Neuronal stem cell (in vitro differentiated cells): ENCODE data around the gene MT1H.
A peak's percentile ranks its signal among the peaks of the same experiment; 100 is the strongest.
"Not testable (repeated sequence)": the region's sequence is repeated elsewhere in the genome, so short reads cannot be mapped to it uniquely, and the experiment has no call there.

Experiments
- DNase-seq: peaks from one replicate; pipeline ENCODE4 v3.0.0-alpha.2; 2013; ENCODE audit warnings: low spot score
- H2AFZ ChIP-seq: one replicate; pipeline ENCODE4 v1.6.1; 2013; ENCODE audit warnings: mild to moderate bottlenecking, low read length, inconsistent platforms
- H2AK5ac ChIP-seq: 2 replicates; pipeline ENCODE4 v1.6.1; 2013; ENCODE audit warnings: low read depth, mild to moderate bottlenecking, inconsistent platforms, low read length, moderate library complexity, mixed read lengths
- H2BK120ac ChIP-seq: 2 replicates; pipeline ENCODE4 v1.6.1; 2013; ENCODE audit warnings: low read depth, mild to moderate bottlenecking, inconsistent platforms, low read length, moderate library complexity, mixed read lengths
- H2BK12ac ChIP-seq: one replicate; pipeline ENCODE4 v1.6.1; 2013; ENCODE audit warnings: low read length, inconsistent platforms
- H2BK15ac ChIP-seq: 2 replicates; pipeline ENCODE4 v1.6.1; 2013; ENCODE audit warnings: mild to moderate bottlenecking, low read length, inconsistent platforms, mixed read lengths
- H2BK5ac ChIP-seq: one replicate; pipeline ENCODE4 v1.6.1; 2013; ENCODE audit warnings: inconsistent platforms, mild to moderate bottlenecking, low read length, moderate library complexity
- H3K14ac ChIP-seq: one replicate; pipeline ENCODE4 v1.6.1; 2013; ENCODE audit warnings: low read length, inconsistent platforms
- H3K18ac ChIP-seq: 2 replicates; pipeline ENCODE4 v1.6.1; 2013; ENCODE audit warnings: low read length, inconsistent platforms
- H3K23ac ChIP-seq: 2 replicates; pipeline ENCODE4 v1.6.1; 2013; ENCODE audit warnings: low read depth, mild to moderate bottlenecking, mixed read lengths, low read length, inconsistent platforms; ENCODE audit not compliant: poor library complexity
- H3K27ac ChIP-seq: replicated peaks from 3 replicates; pipeline ENCODE4 v1.5.1; 2013; ENCODE audit warnings: low read length, inconsistent platforms
- H3K27me3 ChIP-seq, 3 experiments: 2 replicates each; pipeline ENCODE4 v1.6.1; 2013; ENCODE audit warnings: low read length in 3 of 3, mild to moderate bottlenecking in 2 of 3, inconsistent platforms in 1 of 3, low read depth in 1 of 3, mixed read lengths in 1 of 3, moderate library complexity in 1 of 3; ENCODE audit not compliant: control insufficient read depth in 3 of 3, insufficient read depth in 3 of 3
- H3K36me3 ChIP-seq, 2 donors: replicated peaks in 1 of 2; 2 replicates each; pipeline ENCODE4 v1.6.1; 2013; ENCODE audit warnings: low read length in 2 of 2; ENCODE audit not compliant: control insufficient read depth in 2 of 2, insufficient read depth in 2 of 2
- H3K4ac ChIP-seq: 2 replicates; pipeline ENCODE4 v1.6.1; 2013; ENCODE audit warnings: inconsistent platforms, mild to moderate bottlenecking, low read length, moderate library complexity
- H3K4me1 ChIP-seq, 2 donors: 1 replicate in 1 of 2; 2 replicates in 1 of 2; pipeline ENCODE4 v1.6.1; 2013; ENCODE audit warnings: low read length in 2 of 2, low read depth in 1 of 2; ENCODE audit not compliant: control insufficient read depth in 2 of 2, insufficient read depth in 1 of 2
- H3K4me2 ChIP-seq: one replicate; pipeline ENCODE4 v1.6.1; 2013; ENCODE audit warnings: mild to moderate bottlenecking, low read length, inconsistent platforms; ENCODE audit not compliant: insufficient read depth, poor library complexity, severe bottlenecking
- H3K4me3 ChIP-seq, 2 donors: 2 replicates each; pipeline ENCODE4 v1.5.1; 2013; ENCODE audit warnings: low read length in 2 of 2, mild to moderate bottlenecking in 2 of 2, inconsistent platforms in 1 of 2, moderate library complexity in 1 of 2
- H3K79me1 ChIP-seq: one replicate; pipeline ENCODE4 v1.6.1; 2013; ENCODE audit warnings: low read depth, mild to moderate bottlenecking, inconsistent platforms, low read length, moderate library complexity
- H3K9ac ChIP-seq: one replicate; pipeline ENCODE4 v1.6.1; 2013; ENCODE audit warnings: mild to moderate bottlenecking, low read depth, low read length, inconsistent platforms; ENCODE audit not compliant: poor library complexity
- H3K9me3 ChIP-seq, 2 donors: replicated peaks in 1 of 2; 2 replicates each; pipeline versions ENCODE3 to v1.6.1; 2013; ENCODE audit warnings: low read length in 2 of 2, mild to moderate bottlenecking in 2 of 2, inconsistent platforms in 1 of 2, low read depth in 1 of 2, mixed read lengths in 1 of 2, moderate library complexity in 1 of 2; ENCODE audit not compliant: control insufficient read depth in 2 of 2, insufficient read depth in 1 of 2
- H4K8ac ChIP-seq: one replicate; pipeline ENCODE4 v1.6.1; 2013; ENCODE audit warnings: low read depth, mild to moderate bottlenecking, inconsistent platforms, low read length, moderate library complexity
- H4K91ac ChIP-seq: one replicate; pipeline ENCODE4 v1.6.1; 2013; ENCODE audit warnings: low read length, low read depth, mild to moderate bottlenecking, inconsistent platforms; ENCODE audit not compliant: poor library complexity
- WGBS, 2 donors: extraction: QIAGEN DNeasy Blood & Tissue Kit; methylation state at CpG; one replicate each; pipeline ENCODE4 v1.1.7; 2013; ENCODE audit warnings: missing lambda C conversion rate in 2 of 2, mixed read lengths in 1 of 2; ENCODE audit not compliant: insufficient read length in 2 of 2, insufficient replicate concordance in 1 of 2; ENCODE audit errors: extremely low coverage in 2 of 2; 5-methylcytosine and 5-hydroxymethylcytosine counted together

The MT1H gene

DNA sequence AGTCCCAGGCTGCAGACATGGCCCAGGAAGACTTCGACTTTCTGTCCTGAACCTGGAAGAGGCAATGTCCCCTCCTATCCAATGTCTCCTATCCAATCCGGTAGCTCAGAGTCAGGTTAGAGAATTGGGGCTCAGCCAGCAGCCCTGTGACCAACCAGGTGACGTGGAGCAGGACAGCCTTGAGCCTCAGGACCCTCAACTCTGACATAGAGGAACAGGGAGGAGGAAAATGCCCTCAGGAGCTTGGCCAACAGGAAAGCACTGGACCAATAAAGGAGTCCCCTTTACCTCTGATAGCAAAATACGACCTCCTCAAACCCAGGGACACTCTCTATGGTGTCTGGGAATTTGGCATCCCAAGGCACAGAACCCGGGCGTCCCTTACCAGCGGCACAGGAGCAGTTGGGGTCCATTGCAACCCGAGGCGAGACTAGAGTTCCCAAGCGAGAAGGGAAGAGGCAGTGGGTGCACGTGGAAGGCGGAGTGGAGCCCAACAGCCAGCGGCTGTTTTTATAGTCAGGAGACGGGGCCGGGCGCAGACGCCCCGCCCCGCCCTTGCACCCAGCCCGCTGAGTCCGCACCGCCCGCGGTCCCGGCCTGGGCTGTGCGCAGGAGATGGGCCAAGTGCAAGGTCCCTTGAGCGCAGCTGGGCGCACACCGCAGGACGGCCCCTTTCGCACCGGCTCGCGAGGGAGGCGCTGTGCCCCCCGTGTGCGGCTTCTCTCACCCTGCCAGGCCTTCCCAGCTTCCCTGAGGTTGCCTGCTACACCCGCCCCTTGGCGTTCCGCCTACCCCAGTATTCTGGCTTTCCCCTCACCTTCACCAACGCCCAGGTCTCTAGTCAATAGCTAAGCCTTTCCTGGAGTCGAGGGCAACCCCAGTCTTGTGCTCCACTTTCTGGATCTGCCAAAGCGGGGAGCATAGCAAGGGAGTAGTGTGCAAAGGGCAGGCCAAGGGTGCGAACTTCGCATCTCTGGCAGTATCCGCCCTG lies 1.7 kb upstream of the MT1H start, which contains the start of gene MT1G:
TSS of gene MT1G (minus strand) at position 485 of the 991 bp plus-strand sequence. CDS start at position 413, 72 bp downstream.
- no peak within 1 kb of the TSS for H4K8ac ChIP-seq
- no peak within 1 kb of the TSS for H3K27ac ChIP-seq
- no peak within 1 kb of the TSS for H3K4me2 ChIP-seq
- no peaks in the 10 kb centered on the region for H3K36me3 ChIP-seq
- DNase-seq: no peak
- H3K4me3 ChIP-seq: no peak within 1 kb of the TSS
- H3K79me1 ChIP-seq: no peaks in the 10 kb centered on the region
- H3K14ac ChIP-seq: no peak within 1 kb of the TSS
- peaks cover 42 to 100% (median 97%) of the 10 kb centered on the region in 3 experiments for H3K27me3 ChIP-seq
- H3K9me3 ChIP-seq: peaks cover 0 to 2% of the 10 kb centered on the region in 2 donors
- H2BK5ac ChIP-seq: no peak within 1 kb of the TSS
- no peak within 1 kb of the TSS for H3K4ac ChIP-seq
- no peak within 1 kb of the TSS for H2AFZ ChIP-seq
- no peak within 1 kb of the TSS for H2BK120ac ChIP-seq
- H3K4me1 ChIP-seq: no peaks in the 10 kb centered on the region
- H2BK15ac ChIP-seq: no peak within 1 kb of the TSS
- no peak within 1 kb of the TSS for H4K91ac ChIP-seq
- H3K23ac ChIP-seq: peak within 1 kb of the TSS; percentile 83
- WGBS, 2 donors: no CpG with 5 or more reads among the region's 46 CpGs
- no peak within 1 kb of the TSS for H3K18ac ChIP-seq
- no peak within 1 kb of the TSS for H2AK5ac ChIP-seq
- H3K9ac ChIP-seq: no peak within 1 kb of the TSS
- H2BK12ac ChIP-seq: no peak within 1 kb of the TSS

DNA sequence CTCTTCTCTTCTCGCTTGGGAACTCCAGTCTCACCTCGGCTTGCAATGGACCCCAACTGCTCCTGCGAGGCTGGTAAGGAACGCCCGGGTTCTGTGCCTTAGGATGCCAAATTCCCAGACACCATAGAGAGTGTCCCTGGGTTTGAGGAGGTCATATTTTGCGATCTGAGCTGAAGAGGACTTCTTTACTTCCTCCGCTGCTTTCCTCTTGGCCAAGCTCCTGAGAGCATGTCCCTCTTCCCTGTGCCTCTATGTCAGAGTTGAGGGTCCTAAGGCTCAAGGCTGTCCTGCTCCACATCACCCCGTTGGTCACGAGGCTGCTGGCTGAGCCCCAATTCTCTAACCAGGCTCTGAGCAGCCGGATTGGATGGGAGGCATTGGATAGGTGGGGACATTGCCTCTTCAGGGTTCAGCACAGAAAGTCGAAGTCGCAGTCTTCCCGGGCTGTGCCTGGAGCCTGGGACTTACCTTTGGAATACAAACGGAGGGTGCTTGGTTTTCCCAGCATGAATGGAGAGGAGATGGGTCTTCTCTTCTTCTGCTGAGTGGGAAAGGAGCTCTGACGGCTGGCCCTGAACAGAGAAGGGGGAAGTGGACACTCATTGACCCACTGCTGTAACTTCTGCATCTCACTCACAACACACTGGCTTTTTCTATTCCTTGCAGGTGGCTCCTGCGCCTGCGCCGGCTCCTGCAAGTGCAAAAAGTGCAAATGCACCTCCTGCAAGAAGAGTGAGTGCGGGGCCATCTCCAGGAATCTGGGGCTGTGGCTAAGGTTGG lies 416 bp downstream of the MT1H start:
- H4K8ac ChIP-seq: no peak overlapping the region
- H2BK12ac ChIP-seq: no peak overlapping the region
- no peaks in the 10 kb centered on the region for H3K4me1 ChIP-seq
- H2BK120ac ChIP-seq: no peak overlapping the region
- no peak overlapping the region for H3K4me2 ChIP-seq
- H2BK5ac ChIP-seq: no peak overlapping the region
- H3K27me3 ChIP-seq: peaks cover 40 to 97% (median 95%) of the 10 kb centered on the region in 3 experiments
- no peak for DNase-seq
- H3K79me1 ChIP-seq: no peaks in the 10 kb centered on the region
- H3K4ac ChIP-seq: no peak overlapping the region
- no peaks in the 10 kb centered on the region for H3K36me3 ChIP-seq
- H4K91ac ChIP-seq: no peak overlapping the region
- no peak overlapping the region for H3K9ac ChIP-seq
- H3K18ac ChIP-seq: no peak overlapping the region
- WGBS, 2 donors: no CpG with 5 or more reads among the region's 19 CpGs
- no peak overlapping the region for H2AK5ac ChIP-seq
- H2AFZ ChIP-seq: no peak overlapping the region
- H3K27ac ChIP-seq: no peak overlapping the region
- no peak overlapping the region for H3K4me3 ChIP-seq
- H3K14ac ChIP-seq: no peak overlapping the region
- no peak overlapping the region for H2BK15ac ChIP-seq
- H3K23ac ChIP-seq: no peak overlapping the region
- peaks cover 0 to 2% of the 10 kb centered on the region in 2 donors for H3K9me3 ChIP-seq

DNA sequence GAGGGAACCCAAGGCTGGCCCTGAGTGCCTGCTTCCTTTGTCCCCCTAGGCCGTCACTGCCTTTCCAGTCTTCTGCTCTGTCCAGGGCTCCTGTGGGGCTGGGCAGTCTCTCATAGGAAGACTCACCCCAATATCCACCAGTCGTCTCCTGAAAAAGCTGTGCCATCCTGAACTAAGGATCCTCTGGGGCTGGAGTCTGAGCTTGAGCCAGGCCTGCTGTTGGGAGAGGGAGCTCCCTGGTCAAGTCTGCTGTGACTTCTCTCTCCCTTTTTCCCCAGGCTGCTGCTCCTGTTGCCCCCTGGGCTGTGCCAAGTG lies 963 bp downstream of the MT1H start:
- H3K23ac ChIP-seq: peak overlapping the region; percentile 26
- no peak overlapping the region for H2BK120ac ChIP-seq
- no peaks in the 10 kb centered on the region for H3K36me3 ChIP-seq
- H3K4me3 ChIP-seq: no peak overlapping the region
- no peak overlapping the region for H2AK5ac ChIP-seq
- no CpG with 5 or more reads among the region's 2 CpGs for WGBS, 2 donors
- no peak overlapping the region for H2AFZ ChIP-seq
- H3K4me2 ChIP-seq: no peak overlapping the region
- no peak overlapping the region for H3K18ac ChIP-seq
- H3K27ac ChIP-seq: no peak overlapping the region
- no peak overlapping the region for H4K91ac ChIP-seq
- H2BK15ac ChIP-seq: no peak overlapping the region
- no peak overlapping the region for H3K14ac ChIP-seq
- peaks cover 44 to 97% (median 95%) of the 10 kb centered on the region in 3 experiments for H3K27me3 ChIP-seq
- H3K4ac ChIP-seq: no peak overlapping the region
- H2BK5ac ChIP-seq: no peak overlapping the region
- H2BK12ac ChIP-seq: no peak overlapping the region
- no peak overlapping the region for H3K9ac ChIP-seq
- H3K9me3 ChIP-seq: peaks cover 0 to 3% of the 10 kb centered on the region in 2 donors
- H4K8ac ChIP-seq: no peak overlapping the region
- H3K4me1 ChIP-seq: peaks cover 0 to 2% of the 10 kb centered on the region in 2 donors
- no peak for DNase-seq
- no peaks in the 10 kb centered on the region for H3K79me1 ChIP-seq

DNA sequence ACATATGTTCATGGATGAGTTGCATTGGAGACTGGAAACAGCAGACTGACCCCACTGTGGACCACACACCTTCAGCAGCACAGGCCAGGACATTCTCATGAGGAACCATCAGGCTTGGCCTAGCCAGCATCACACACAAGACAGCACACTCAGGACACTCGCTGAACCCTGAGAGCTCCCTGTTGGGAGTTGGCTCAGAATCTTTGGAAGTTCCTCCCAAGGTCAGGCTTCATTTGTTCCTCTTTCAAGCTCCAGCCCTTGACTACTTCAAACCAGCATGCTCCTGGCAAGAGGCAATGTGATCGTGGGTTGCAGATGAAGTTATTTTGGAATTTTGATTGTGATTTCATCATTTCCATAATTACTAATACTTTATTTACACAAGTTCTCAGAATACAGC lies 2.1 kb downstream of the MT1H start:
- DNase-seq, H3K36me3 ChIP-seq, H3K27ac ChIP-seq, H2BK5ac ChIP-seq, H3K79me1 ChIP-seq, H3K9ac ChIP-seq, H2BK15ac ChIP-seq, H3K4me1 ChIP-seq, H2AFZ ChIP-seq, H3K9me3 ChIP-seq, H2BK120ac ChIP-seq, H3K23ac ChIP-seq, H3K14ac ChIP-seq, H3K4ac ChIP-seq, H3K4me2 ChIP-seq, H3K4me3 ChIP-seq, H4K91ac ChIP-seq, H3K18ac ChIP-seq, H2BK12ac ChIP-seq, H2AK5ac ChIP-seq, H4K8ac ChIP-seq: not testable (repeated sequence)
- no CpG with 5 or more reads among the region's 2 CpGs for WGBS, 2 donors
- peaks cover 48 to 97% (median 94%) of the 10 kb centered on the region in 3 experiments for H3K27me3 ChIP-seq
